Cardiac septum (tissue), 1 donor: Measurements from ENCODE around the gene PALM. TPM values are rescaled to one million over a fixed set of nuclear protein-coding genes. Genes with fewer than 3 reads are reported as not detected.
A peak's percentile ranks its signal among the peaks of the same experiment; 100 is the strongest.
"Not testable (repeated sequence)": the region's sequence is repeated elsewhere in the genome, so short reads cannot be mapped to it uniquely, and the experiment has no call there.

Source experiments
- DNase-seq: peaks from one replicate; pipeline ENCODE4 v3.0.0-alpha.2; 2020; ENCODE audit warnings: low spot score
- intact Hi-C: fragments of 100-400 bp; cut with DNase I; formaldehyde crosslinking; loops from one replicate; pipeline ENCODE4 v1.14.0; 2022
- total RNA-seq: library from RNA; stranded (reverse); fragmentation: NEBNext Ultra II Directional; extraction: Animal tissue kit (Norgen Biotek cat#: 25700); gene quantifications from one replicate; pipeline ENCODE4 v1.2.1, GENCODE V29; 2021
- donor health status: DM: no; HTN: no; CAD: no.

The PALM gene
- total RNA-seq, 1 donor from 2014 or later, result 18.9 TPM

GRCh38 chr19:726993-727956 lies 18.5 kb downstream of the PALM start:
- intact Hi-C loops, result no loop called here

GRCh38 chr19:728011-728410 lies 19.3 kb downstream of the PALM start:
- intact Hi-C loops, result no loop called here
- DNase-seq, result peak; percentile 82

More at GRCh38 chr19:726993-727956, 18.5 kb downstream of the PALM start:
- DNase-seq, result no peak

- intact Hi-C loops, DNase-seq: not testable (repeated sequence)
These were observed 20.8 kb downstream of the PALM start for GRCh38 chr19:729564-729963.

- no peak for DNase-seq
- intact Hi-C loops, result no loop called here
These were observed 21.4 kb downstream of the PALM start for GRCh38 chr19:729965-730668.

- intact Hi-C loops, result no loop called here
These were observed 22.3 kb downstream of the PALM start for GRCh38 chr19:731000-731399.

GRCh38 chr19:732148-733069 lies 23.7 kb downstream of the PALM start:
- no peak for DNase-seq
- intact Hi-C loops, result no loop called here

More at GRCh38 chr19:731000-731399, 22.3 kb downstream of the PALM start:
- no peak for DNase-seq

GRCh38 chr19:734716-735115 lies 26.0 kb downstream of the PALM start:
- no peak for DNase-seq
- intact Hi-C loops, result loop anchor here (2.0 kb wide), 1 partner anchor 70 kb away; no protein-coding TSS in a partner anchor

- DNase-seq, result no peak
- intact Hi-C loops, result no loop called here
These were observed 27.4 kb downstream of the PALM start for GRCh38 chr19:736125-736524.

GRCh38 chr19:737591-738093 lies 28.9 kb downstream of the PALM start:
- intact Hi-C loops, result no loop called here

GRCh38 chr19:738509-739128 lies 29.9 kb downstream of the PALM start:
- DNase-seq, result no peak
- intact Hi-C loops, result no loop called here

More at GRCh38 chr19:737591-738093, 28.9 kb downstream of the PALM start:
- no peak for DNase-seq

- intact Hi-C loops, result no loop called here
These were observed 31.4 kb downstream of the PALM start for GRCh38 chr19:739998-740715.

GRCh38 chr19:740816-741505 lies 32.2 kb downstream of the PALM start:
- intact Hi-C loops, DNase-seq: not testable (repeated sequence)

More at GRCh38 chr19:739998-740715, 31.4 kb downstream of the PALM start:
- DNase-seq, result no peak

GRCh38 chr19:741506-742131 lies 32.9 kb downstream of the PALM start:
- no peak for DNase-seq
- intact Hi-C loops, result no loop called here

GRCh38 chr19:742540-743075 lies 33.9 kb downstream of the PALM start:
- intact Hi-C loops, result no loop called here
- no peak for DNase-seq

- DNase-seq, result no peak
These were observed 34.5 kb downstream of the PALM start for GRCh38 chr19:743168-743687.

GRCh38 chr19:745138-745537 lies 36.4 kb downstream of the PALM start:
- DNase-seq, intact Hi-C loops: not testable (repeated sequence)

More at GRCh38 chr19:743168-743687, 34.5 kb downstream of the PALM start:
- intact Hi-C loops, result no loop called here
